NCI-H510A (cell line): ENCODE measurements around the gene NFAM1.

Source experiments
- DNase-seq: peaks from one replicate; lab custom pipeline; 2025; lab: John Stamatoyannopoulos, UW

NFAM1 gene

GRCh38 chr22:42414565-42415303, 17.5 kb downstream of the NFAM1 start:
- DNase-seq, result no peak

- DNase-seq, result no peak
These were observed 18.2 kb downstream of the NFAM1 start for GRCh38 chr22:42414021-42414420.

- DNase-seq, result no peak
These were observed 19.4 kb downstream of the NFAM1 start for GRCh38 chr22:42412744-42413333.

- no peak for DNase-seq
These were observed 21.5 kb downstream of the NFAM1 start for GRCh38 chr22:42410708-42411107.

GRCh38 chr22:42408810-42409529, 23.2 kb downstream of the NFAM1 start:
- DNase-seq, result no peak

- no peak for DNase-seq
These were observed 23.9 kb downstream of the NFAM1 start for GRCh38 chr22:42408276-42408675.

- DNase-seq, result no peak
These were observed 27.9 kb downstream of the NFAM1 start for GRCh38 chr22:42404266-42404665.

- DNase-seq, result no peak
These were observed 30.5 kb downstream of the NFAM1 start for GRCh38 chr22:42401535-42402334.

- DNase-seq, result no peak
These were observed 31.2 kb downstream of the NFAM1 start for GRCh38 chr22:42400811-42401534.

GRCh38 chr22:42399315-42400271, 32.6 kb downstream of the NFAM1 start:
- peak; percentile 91 for DNase-seq

- no peak for DNase-seq
These were observed 34.6 kb downstream of the NFAM1 start for GRCh38 chr22:42397332-42398249.

- DNase-seq, result no peak
These were observed 35.4 kb downstream of the NFAM1 start for GRCh38 chr22:42396621-42397331.

- DNase-seq, result peak; percentile 61
These were observed 43.1 kb downstream of the NFAM1 start for GRCh38 chr22:42389143-42389542.

GRCh38 chr22:42388130-42388797, 43.9 kb downstream of the NFAM1 start:
- peak; percentile 86 for DNase-seq

- no peak for DNase-seq
These were observed 44.6 kb downstream of the NFAM1 start for GRCh38 chr22:42387631-42388030.

- no peak for DNase-seq
These were observed 46.5 kb downstream of the NFAM1 start for GRCh38 chr22:42385696-42386095.

GRCh38 chr22:42384506-42384905, 47.7 kb downstream of the NFAM1 start:
- DNase-seq, result no peak

- no peak for DNase-seq
These were observed 48.3 kb downstream of the NFAM1 start for GRCh38 chr22:42383851-42384417.
